Stimulated activated CD4-positive, alpha-beta T cell treated with anti-CD3 and anti-CD28 coated beads, Interleukin-12 subunit alpha, Interleukin-12 subunit beta, amount 100 ng/mL, for 24 hours (primary cell): Measurements from ENCODE around the gene MSANTD1.

ENCODE experiments used
- DNase-seq, 2 experiments: peaks; one replicate each; pipeline ENCODE4 v3.0.0-alpha.2; 2020; ENCODE audit warnings: low read depth in 2 of 2

Gene MSANTD1

DNA sequence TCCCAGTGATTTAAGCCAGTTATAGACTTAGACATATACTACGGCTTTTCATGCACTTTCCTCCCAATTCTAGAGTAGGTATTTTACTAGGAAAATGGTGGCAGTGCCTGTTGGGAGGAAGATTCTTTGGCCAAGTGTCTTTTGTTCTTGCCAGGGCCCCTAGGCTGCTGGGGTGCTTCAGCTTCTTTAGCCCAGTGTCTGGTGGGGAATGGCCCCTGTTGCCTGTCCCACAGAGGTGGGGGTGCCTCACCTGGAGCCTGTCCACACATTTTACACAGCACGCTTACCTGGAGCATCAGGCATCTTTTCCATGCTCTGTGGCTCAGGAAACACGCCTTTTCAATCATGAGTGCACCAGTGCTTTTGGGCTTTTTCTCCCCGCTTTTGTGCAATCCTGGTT is 33.2 kb upstream of the MSANTD1 start:
- no peak for DNase-seq

DNA sequence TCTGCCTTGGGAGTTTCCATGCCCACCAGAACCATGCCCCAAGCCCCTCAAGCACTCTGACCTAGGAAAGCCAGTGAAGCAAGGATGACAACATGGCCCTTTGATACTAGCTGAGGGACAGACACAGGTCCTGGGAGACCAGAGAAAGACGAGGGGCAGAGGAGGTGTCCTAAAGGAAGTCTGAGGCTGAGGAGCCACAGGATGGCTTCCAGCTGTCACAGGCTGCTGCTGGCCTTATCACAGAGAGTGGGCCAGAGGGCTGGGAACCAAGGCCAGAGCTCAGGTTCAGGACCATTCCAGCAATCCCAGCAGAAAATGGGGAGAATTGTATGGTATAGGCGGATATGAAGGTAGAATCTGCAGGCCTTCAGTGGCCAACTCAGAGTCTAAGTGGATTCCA is 31.7 kb upstream of the MSANTD1 start:
- DNase-seq, result no peak

GRCh38 chr4:3217771-3218170 is 31.2 kb upstream of the MSANTD1 start:
- no peak for DNase-seq

- no peak for DNase-seq
Observed at GRCh38 chr4:3218824-3219760, 29.9 kb upstream of the MSANTD1 start.

DNA sequence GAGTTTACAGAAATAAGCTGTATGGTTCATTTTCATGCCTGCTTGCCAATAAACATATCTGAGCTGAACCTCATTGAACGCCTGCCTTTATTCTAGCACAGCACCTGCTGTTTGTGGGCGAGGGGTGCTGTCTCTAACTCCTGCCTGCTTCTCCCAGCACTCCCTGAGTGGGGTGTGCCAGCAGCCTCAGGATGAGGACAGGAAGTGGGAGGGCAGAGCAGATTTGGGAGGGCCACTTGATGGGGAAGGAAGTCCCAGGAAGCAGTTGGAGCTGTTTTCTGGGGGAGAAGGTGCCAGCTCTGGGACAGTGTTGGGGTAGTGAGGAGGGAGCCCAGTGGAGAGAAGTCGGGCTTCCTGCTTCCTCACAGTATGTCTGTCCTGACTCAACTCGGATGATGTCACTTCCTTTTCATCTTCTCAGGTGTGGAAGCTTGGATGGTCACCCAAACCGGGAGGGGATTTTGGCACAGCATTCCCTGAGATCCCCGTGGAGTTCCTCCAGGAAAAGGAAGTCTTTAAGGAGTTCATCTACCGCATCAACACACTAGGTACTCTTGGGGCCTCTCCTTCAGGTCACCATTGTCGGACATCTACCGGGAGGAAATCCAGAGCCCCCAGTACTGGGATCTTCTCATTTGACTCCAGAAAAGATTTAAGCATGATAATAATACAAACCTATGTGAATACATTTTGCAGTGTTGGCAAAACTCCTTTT is 29.0 kb upstream of the MSANTD1 start:
- DNase-seq, result no peak

- DNase-seq, result no peak
Observed at GRCh38 chr4:3220476-3221183, 28.3 kb upstream of the MSANTD1 start.

- DNase-seq, result no peak
Observed at GRCh38 chr4:3221184-3221494, 27.8 kb upstream of the MSANTD1 start.

GRCh38 chr4:3221996-3222395 is 27.0 kb upstream of the MSANTD1 start:
- no peak for DNase-seq

GRCh38 chr4:3223346-3223745 is 25.6 kb upstream of the MSANTD1 start:
- no peak for DNase-seq

DNA sequence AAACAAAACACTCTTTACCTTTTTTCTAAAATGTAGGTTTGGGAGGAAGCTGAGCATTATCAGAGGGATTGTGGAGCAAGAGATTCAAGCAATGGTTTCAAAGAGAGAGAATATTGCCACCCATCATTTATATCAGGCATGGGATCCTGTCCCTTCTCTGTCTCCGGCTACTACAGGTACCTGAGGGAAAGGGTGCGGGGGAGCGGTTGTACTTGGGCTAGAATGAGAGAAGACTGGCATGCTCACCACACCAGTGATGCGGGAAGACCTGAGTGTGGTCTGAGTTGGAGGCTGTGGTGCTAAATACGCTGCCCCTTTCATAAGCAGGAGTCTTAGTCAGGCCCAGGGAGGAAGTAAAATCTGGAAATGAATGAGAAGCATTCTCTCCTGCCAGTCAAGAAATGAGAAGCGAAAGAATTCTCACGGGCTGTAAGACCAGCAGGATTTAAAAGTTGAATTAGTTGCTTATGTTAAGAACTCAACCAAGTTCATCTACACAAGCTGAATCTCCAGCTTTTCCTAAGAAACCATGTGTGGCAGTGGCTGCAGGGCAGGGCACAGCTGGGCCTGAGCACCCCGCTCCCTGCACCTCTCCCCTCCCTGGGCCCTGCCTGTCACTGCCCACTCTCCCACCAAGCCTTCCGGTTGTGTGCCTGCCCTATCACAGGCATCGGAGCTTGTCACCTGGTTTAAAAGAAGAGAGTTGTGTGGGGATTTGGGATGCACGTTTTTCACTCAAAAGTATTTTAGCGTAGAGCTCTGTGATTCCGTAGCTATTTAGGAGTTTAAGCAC is 24.8 kb upstream of the MSANTD1 start:
- no peak for DNase-seq

DNA sequence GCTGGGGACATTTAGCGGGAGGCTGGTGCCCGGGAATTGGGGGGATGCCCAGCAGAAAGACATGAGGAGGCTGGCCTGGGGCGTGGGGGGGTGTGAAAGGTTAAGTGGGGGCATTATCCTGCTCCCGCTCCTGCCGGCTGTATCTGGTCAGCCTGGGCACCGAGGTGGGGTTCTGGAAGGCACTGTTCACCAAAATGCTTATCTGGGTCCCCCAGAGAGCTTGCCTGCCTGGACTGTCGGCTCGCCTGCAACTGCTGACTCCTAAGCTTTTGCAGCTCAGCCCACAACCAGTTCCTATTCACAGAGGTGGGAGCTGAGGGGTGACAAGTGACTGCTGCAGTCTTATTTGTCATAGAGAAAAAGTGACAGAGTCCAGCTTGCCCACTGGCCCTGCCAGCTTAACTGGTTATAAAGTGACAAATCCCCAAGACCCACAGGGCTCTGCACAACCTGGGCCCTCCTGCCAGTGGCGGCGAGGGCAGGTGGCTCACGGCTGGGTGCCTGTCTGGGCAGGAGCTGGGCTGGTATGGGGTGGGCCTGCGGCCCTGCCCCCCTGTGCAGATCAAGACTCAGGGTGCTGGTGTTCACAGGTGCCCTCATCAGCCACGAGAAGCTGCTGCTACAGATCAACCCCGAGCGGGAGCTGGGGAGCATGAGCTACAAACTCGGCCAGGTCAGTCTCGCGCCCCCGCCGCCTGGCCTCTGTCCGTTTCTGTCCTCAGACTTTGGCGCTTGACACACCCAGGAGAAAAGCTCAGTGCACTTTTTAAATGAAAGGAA is 23.7 kb upstream of the MSANTD1 start:
- DNase-seq, result no peak

- no peak for DNase-seq
Observed at GRCh38 chr4:3225936-3226335, 23.0 kb upstream of the MSANTD1 start.

DNA sequence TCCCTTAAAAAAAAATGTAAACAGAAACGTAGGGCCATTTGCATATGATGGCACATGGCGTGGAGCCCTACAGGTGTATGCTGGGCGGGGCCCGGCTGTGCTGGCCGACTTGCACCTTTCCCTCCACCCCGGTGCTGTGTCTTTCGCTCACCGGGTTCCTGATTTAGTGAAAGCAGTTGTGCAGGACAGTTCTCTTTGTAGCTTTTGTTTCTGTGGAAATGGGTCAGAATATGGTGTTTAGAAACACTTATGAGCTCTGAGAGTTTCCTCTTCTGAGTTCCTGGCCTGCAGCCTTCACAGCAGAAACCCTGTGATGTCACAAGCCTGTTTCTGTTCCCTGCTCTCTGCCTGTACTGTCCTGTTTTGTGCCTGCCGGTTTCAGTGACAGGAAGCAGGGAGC is 22.5 kb upstream of the MSANTD1 start:
- no peak for DNase-seq

- no peak for DNase-seq
Observed at GRCh38 chr4:3226944-3227343, 22.0 kb upstream of the MSANTD1 start.

- no peak for DNase-seq
Observed at GRCh38 chr4:3227878-3228675, 20.9 kb upstream of the MSANTD1 start.

DNA sequence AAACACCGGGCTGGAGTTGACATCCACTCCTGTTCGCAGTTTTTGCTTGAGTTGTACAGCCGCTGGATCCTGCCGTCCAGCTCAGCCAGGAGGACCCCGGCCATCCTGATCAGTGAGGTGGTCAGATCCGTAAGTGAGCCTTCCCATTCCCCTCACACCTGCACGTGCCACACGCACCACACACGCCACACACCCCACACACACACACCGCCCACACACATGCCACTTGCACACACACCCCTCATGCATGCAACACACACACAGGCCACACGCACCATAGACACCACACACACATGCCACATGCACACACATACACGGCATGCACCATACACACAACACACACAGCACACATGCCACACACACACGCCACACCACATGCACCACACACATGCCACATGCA is 20.1 kb upstream of the MSANTD1 start:
- DNase-seq, result no peak

- no peak for DNase-seq
Observed at GRCh38 chr4:3229328-3229727, 19.6 kb upstream of the MSANTD1 start.

DNA sequence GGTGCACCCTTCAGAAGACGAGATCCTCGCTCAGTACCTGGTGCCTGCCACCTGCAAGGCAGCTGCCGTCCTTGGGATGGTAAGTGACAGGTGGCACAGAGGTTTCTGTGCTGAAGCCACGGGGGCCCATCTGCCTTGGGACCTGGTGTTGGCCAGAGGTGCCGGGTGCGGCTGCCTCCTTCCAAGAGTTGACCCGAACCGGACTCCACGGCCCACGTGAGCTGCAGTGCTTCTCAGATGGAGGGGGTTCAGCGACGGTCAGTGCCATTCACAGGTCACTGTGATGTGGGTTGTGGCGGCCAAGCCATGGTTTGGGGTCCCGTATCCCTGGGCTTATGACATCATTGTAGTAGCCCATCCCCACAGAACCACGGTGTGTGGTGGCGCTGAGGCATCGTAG is 19.0 kb upstream of the MSANTD1 start:
- DNase-seq, result no peak

DNA sequence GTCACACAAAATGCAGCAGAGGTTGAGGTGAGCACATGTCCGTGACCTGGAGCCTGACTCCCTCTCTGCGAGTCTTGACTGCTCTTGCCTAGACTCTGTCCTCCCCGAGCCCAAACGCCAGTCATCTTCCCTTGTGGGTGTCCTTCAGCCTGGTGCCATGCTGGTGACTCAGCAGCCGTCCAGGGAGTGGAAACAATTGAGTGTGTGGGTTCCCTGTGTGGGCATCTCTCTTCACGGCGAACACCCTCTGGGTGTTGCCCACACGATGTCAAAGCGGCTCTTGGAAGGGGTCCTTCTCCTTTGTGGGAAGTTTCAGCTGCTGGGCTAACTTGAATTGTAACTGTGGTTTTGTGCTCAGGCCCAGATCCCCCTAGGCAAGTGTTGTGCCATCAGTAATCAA is 17.5 kb upstream of the MSANTD1 start:
- no peak for DNase-seq

DNA sequence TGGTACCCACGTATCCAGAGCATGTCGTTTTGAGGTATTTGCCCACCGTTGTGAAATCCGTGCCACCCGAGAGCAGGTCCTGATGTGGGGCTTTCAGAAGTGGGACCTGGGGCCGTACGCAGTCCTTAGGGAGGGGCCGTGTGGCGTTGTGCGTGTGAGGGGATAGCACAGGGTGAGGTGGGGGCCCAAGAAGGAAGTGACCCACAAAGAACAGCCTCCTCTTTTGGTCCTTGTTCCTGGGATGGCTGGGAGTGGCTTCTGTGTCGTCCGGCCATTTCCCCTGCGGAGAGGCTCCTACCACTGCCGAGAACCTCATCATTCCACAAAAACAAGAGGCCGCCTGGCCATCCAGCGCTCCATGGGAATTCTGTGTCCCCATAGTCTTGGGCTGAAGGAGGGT is 17.0 kb upstream of the MSANTD1 start:
- no peak for DNase-seq
